HUES6 (cell line): ENCODE results near the gene TMEM248.
A peak's percentile ranks its signal among the peaks of the same experiment; 100 is the strongest.

Experiments used
- H3K27ac ChIP-seq: 2 replicates; pipeline ENCODE4 v1.7.0; 2013; ENCODE audit warnings: low read depth, mild to moderate bottlenecking, low read length, inconsistent platforms
- H3K27me3 ChIP-seq: 2 replicates; pipeline ENCODE4 v1.6.1; 2013; ENCODE audit warnings: low read length; ENCODE audit not compliant: control insufficient read depth, insufficient read depth
- H3K36me3 ChIP-seq: 2 replicates; pipeline ENCODE4 v1.6.1; 2013; ENCODE audit warnings: low read length; ENCODE audit not compliant: control insufficient read depth, insufficient read depth
- H3K4me1 ChIP-seq: 2 replicates; pipeline ENCODE4 v1.6.1; 2013; ENCODE audit warnings: low read length; ENCODE audit not compliant: control insufficient read depth, insufficient read depth
- H3K4me3 ChIP-seq: 2 replicates; pipeline ENCODE4 v1.5.1; 2013; ENCODE audit warnings: low read depth, low read length
- H3K9ac ChIP-seq: one replicate; pipeline ENCODE4 v1.6.1; 2013; ENCODE audit warnings: mild to moderate bottlenecking, low read length
- H3K9me3 ChIP-seq: 2 replicates; pipeline ENCODE4 v1.6.1; 2013; ENCODE audit warnings: low read depth, low read length; ENCODE audit not compliant: control insufficient read depth, insufficient read depth

Gene TMEM248

GRCh38 chr7:66927348-66927948 lies 6.4 kb downstream of the TMEM248 start:
- no peaks in the 10 kb centered on the region; the same call in 1 of the 2 replicates for H3K4me1 ChIP-seq
- H3K27me3 ChIP-seq: no peaks in the 10 kb centered on the region
- H3K9ac ChIP-seq: no peak overlapping the region
- H3K9me3 ChIP-seq: no peaks in the 10 kb centered on the region
- peaks cover 6% of the 10 kb centered on the region for H3K36me3 ChIP-seq
- H3K27ac ChIP-seq: no peak overlapping the region
- H3K4me3 ChIP-seq: no peak overlapping the region

DNA sequence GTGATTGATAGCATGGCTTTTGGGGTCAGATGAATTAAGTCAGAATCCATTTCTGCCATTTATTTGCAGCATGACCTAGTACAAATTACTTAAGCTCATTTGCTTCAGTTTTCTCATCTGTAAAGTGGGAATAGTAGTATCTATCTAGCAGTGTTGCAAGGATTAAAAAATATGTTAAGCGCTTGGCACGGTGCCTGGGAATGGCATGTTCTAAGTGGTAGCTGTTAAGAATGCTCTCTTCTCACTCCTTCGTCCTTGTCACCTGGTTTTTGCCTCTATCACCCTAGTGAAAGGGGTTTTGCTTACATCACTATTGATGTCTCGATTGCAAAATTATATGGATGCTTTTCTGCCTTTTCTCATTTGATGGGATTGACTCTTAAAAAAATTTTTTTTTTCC lies 7.4 kb downstream of the TMEM248 start:
- H3K27me3 ChIP-seq: no peaks in the 10 kb centered on the region
- no peaks in the 10 kb centered on the region; the same call in 1 of the 2 replicates for H3K4me1 ChIP-seq
- no peak overlapping the region for H3K9ac ChIP-seq
- H3K27ac ChIP-seq: no peak overlapping the region
- no peaks in the 10 kb centered on the region for H3K9me3 ChIP-seq
- H3K36me3 ChIP-seq: peaks cover 6% of the 10 kb centered on the region
- no peak overlapping the region for H3K4me3 ChIP-seq

DNA sequence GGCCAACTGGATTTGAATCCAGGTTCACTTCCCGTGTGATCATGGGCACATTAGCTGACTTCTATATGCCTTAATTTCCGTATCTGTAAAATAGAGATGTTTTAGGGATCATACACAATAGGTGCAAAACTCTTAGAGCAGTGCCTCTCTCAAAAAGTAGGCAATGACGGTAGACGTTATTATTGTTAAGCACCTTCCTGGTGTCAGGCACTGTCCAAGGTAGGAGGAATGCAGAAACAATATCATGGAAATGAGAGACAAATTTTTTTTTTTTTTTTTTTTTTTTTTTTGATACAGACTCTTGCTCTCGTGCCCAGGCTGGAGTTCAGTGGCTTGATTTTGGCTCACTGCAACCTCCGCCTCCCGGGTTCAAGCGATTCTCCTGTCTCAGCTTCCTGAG lies 8.1 kb downstream of the TMEM248 start:
- H3K36me3 ChIP-seq: peaks cover 6% of the 10 kb centered on the region
- no peaks in the 10 kb centered on the region for H3K9me3 ChIP-seq
- H3K27ac ChIP-seq: no peak overlapping the region
- H3K9ac ChIP-seq: no peak overlapping the region
- H3K4me1 ChIP-seq: no peaks in the 10 kb centered on the region; the same call in 1 of the 2 replicates
- H3K27me3 ChIP-seq: no peaks in the 10 kb centered on the region
- no peak overlapping the region for H3K4me3 ChIP-seq

DNA sequence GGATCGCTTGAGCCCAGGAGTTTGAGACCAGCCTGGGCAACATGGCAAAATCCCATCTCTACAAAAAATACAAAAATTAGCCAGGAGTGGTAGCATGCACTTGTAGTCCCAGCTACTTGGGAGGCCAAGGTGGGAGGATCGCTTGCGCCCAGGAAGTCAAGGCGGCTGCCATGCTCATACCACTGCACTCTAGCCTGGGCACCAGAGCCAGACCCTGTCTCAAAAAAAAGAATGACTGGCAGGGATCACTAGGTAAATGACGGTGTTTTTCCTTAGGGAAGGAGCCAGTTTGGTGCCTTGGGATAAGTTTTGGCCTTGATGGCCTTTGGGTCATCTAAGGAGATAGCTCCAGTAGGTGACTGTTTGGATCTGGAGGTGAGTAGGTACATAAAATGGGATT lies 8.9 kb downstream of the TMEM248 start:
- Histone ChIP-seq H3K4me3 (0 out of 2 replicates have a peak overlapping the region, but pooled peaks have one; percentile 1), H3K4me1 (no peaks in the 10 kb centered on the region; the same call in 1 of the 2 replicates), H3K9ac (no peak overlapping the region), H3K9me3 (no peaks in the 10 kb centered on the region), H3K36me3 (peaks cover 6% of the 10 kb centered on the region), H3K27ac (no peak overlapping the region), H3K27me3 (no peaks in the 10 kb centered on the region)

DNA sequence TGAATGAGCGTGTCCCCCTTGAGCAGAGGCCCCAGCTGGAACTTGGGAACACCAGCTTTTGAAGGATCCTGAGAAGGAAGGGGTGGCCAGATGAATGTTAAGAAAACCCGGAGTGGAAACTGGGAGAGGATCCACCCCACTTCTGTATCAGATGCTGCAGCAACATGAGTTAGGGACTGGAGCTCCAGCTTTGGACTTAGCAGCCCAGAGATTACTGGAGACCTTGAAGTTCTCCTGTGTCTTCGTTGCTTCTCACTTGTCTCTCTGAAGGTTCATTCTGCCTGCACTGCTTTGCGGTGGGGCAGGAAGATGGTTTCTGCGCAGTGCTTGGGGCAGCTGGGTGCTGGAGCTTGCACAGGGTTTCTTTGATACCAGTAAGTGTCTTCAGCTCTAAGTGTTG lies 9.3 kb downstream of the TMEM248 start:
- Histone ChIP-seq H3K4me1 (no peaks in the 10 kb centered on the region; the same call in 1 of the 2 replicates), H3K4me3 (peak overlapping the region; percentile 17; the same call in 1 of the 2 replicates), H3K27me3 (no peaks in the 10 kb centered on the region), H3K36me3 (peaks cover 6% of the 10 kb centered on the region), H3K27ac (no peak overlapping the region), H3K9me3 (no peaks in the 10 kb centered on the region), H3K9ac (no peak overlapping the region)

GRCh38 chr7:66933469-66933868 lies 12.4 kb downstream of the TMEM248 start:
- Histone ChIP-seq H3K4me1 (no peaks in the 10 kb centered on the region; the same call in 1 of the 2 replicates), H3K27ac (no peak overlapping the region), H3K36me3 (peaks cover 2% of the 10 kb centered on the region; the same call in 1 of the 2 replicates), H3K9ac (no peak overlapping the region), H3K4me3 (no peak overlapping the region), H3K27me3 (no peaks in the 10 kb centered on the region), H3K9me3 (no peaks in the 10 kb centered on the region)

- H3K36me3 ChIP-seq: peaks cover 22% of the 10 kb centered on the region
- no peaks in the 10 kb centered on the region for H3K4me1 ChIP-seq
- H3K27me3 ChIP-seq: no peaks in the 10 kb centered on the region
These were observed 16.9 kb downstream of the TMEM248 start for GRCh38 chr7:66937940-66938339.

DNA sequence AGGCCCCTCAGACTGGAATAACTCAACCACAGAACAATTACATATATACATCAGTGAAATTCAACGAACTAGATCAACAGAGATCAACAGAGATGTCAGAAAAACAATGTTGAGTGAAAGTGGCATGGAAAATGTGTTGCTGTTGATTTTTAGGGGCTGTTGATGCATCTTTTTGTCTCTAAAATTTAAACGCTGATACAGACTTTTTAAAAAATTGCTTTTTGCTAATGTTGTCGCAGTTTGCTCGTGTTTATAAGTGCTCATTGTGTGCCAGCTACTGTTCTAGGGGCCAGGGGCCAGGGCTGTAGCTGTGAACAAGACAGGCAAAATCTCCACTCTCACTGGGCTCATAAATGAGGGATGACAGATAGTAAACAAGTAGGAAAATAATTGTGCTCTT lies 18.3 kb downstream of the TMEM248 start:
- Histone ChIP-seq H3K9ac (no peak overlapping the region), H3K4me3 (no peak overlapping the region), H3K27ac (no peak overlapping the region), H3K4me1 (no peaks in the 10 kb centered on the region), H3K9me3 (no peaks in the 10 kb centered on the region), H3K27me3 (no peaks in the 10 kb centered on the region), H3K36me3 (peaks cover 33% of the 10 kb centered on the region)

More at GRCh38 chr7:66937940-66938339, 16.9 kb downstream of the TMEM248 start:
- no peak overlapping the region for H3K27ac ChIP-seq
- H3K9ac ChIP-seq: no peak overlapping the region
- no peaks in the 10 kb centered on the region for H3K9me3 ChIP-seq
- no peak overlapping the region for H3K4me3 ChIP-seq

DNA sequence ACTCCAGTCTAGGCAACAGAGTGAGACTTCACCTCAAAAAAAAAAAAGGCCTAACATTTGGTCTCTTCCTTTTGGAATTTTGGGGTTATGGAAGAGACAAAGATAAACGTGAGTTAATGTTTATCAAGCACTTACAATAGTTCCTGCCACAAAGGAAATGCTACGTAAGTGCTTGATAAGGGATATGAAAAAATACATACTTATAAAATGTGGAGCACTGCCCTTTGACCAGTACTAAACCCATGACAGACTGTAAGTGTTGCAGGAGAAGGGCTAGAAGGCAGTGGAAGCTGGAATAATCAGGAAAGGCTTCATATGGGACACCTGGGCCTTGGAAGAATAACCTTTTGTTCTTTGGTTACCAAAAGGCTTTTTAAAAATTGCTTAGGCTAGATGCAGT lies 25.5 kb downstream of the TMEM248 start:
- H3K36me3 ChIP-seq: peaks cover 79% of the 10 kb centered on the region
- no peaks in the 10 kb centered on the region for H3K4me1 ChIP-seq
- H3K27me3 ChIP-seq: no peaks in the 10 kb centered on the region
- no peak overlapping the region for H3K9ac ChIP-seq
- no peaks in the 10 kb centered on the region for H3K9me3 ChIP-seq
- no peak overlapping the region for H3K27ac ChIP-seq
- H3K4me3 ChIP-seq: no peak overlapping the region

DNA sequence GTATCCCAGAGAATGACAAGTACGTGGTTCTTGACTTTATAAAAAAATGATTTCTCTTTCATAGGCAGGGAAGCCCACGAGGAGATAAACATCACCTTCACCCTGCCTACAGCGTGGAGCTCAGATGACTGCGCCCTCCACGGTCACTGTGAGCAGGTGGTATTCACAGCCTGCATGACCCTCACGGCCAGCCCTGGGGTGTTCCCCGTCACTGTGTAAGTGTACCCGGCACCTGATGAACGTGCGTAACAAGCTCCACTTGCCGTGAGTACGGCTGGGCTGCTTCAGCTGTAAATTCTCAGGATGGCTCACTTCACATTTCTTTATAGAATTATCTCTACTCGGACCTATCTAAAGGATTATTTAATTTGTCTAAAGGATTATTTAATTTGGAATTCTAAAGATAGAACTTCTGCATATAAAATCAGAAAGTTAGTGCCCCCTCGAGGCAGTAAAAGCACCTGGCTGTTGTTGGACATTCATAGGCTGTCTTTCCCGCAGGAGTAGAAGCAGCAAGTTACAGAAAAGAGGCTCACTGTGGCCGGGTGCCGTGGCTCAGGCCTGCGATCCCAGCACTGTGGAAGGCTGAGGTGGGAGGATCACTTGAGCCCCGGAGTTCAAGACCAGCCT lies 27.6 kb downstream of the TMEM248 start:
- Histone ChIP-seq H3K27me3 (no peaks in the 10 kb centered on the region), H3K36me3 (peaks cover 81% of the 10 kb centered on the region), H3K4me3 (no peak overlapping the region), H3K27ac (no peak overlapping the region), H3K9me3 (no peaks in the 10 kb centered on the region), H3K9ac (no peak overlapping the region), H3K4me1 (peaks cover 8% of the 10 kb centered on the region; the same call in 1 of the 2 replicates)

GRCh38 chr7:66950311-66950710 lies 29.3 kb downstream of the TMEM248 start:
- Histone ChIP-seq H3K9me3 (no peaks in the 10 kb centered on the region), H3K36me3 (peaks cover 77% of the 10 kb centered on the region), H3K27me3 (no peaks in the 10 kb centered on the region), H3K4me3 (no peak overlapping the region), H3K27ac (no peak overlapping the region), H3K4me1 (peaks cover 8% of the 10 kb centered on the region; the same call in 1 of the 2 replicates), H3K9ac (no peak overlapping the region)
